ENCODE measurements around the gene SEL1L2.

The SEL1L2 gene

GRCh38 chr20:13984211-13984610 is 6.2 kb downstream of the SEL1L2 start:
- no peak for TF ChIP-seq CTCF (IDR thresholded peaks at IDR 0.05; ENCODE audit: low read depth, low read length, missing control alignments)
- DNase-seq (ENCODE audit: extremely low read depth, low read depth), result no peak
- no peak overlapping the region for H3K4me3 ChIP-seq (replicated peaks; ENCODE audit: low read depth, low read length)

- DNase-seq (ENCODE audit: extremely low read depth, low read depth), result no peak
- TF ChIP-seq CTCF (IDR thresholded peaks at IDR 0.05; ENCODE audit: low read depth, low read length, missing control alignments), result no peak
- no peak overlapping the region for H3K4me3 ChIP-seq (replicated peaks; ENCODE audit: low read depth, low read length)
Observed at GRCh38 chr20:13960525-13960924, 29.9 kb downstream of the SEL1L2 start.

GRCh38 chr20:13960119-13960518 is 30.3 kb downstream of the SEL1L2 start:
- no peak for DNase-seq (ENCODE audit: extremely low read depth, low read depth)
- no peak for TF ChIP-seq CTCF (IDR thresholded peaks at IDR 0.05; ENCODE audit: low read depth, low read length, missing control alignments)
- no peak overlapping the region for H3K4me3 ChIP-seq (replicated peaks; ENCODE audit: low read depth, low read length)

- peak; percentile 22 for TF ChIP-seq CTCF (IDR thresholded peaks at IDR 0.05; ENCODE audit: low read depth, low read length, missing control alignments)
- H3K4me3 ChIP-seq (replicated peaks; ENCODE audit: low read depth, low read length), result no peak overlapping the region
- DNase-seq (ENCODE audit: extremely low read depth, low read depth), result no peak
Observed at GRCh38 chr20:13953227-13953626, 37.2 kb downstream of the SEL1L2 start.

GRCh38 chr20:13947719-13948118 is 42.7 kb downstream of the SEL1L2 start:
- H3K4me3 ChIP-seq (replicated peaks; ENCODE audit: low read depth, low read length), result no peak overlapping the region
- TF ChIP-seq CTCF (IDR thresholded peaks at IDR 0.05; ENCODE audit: low read depth, low read length, missing control alignments), result no peak

GRCh38 chr20:13941031-13941430 is 49.4 kb downstream of the SEL1L2 start:
- no peak for TF ChIP-seq CTCF (IDR thresholded peaks at IDR 0.05; ENCODE audit: low read depth, low read length, missing control alignments)
- DNase-seq (ENCODE audit: extremely low read depth, low read depth), result no peak
- no peak overlapping the region for H3K4me3 ChIP-seq (replicated peaks; ENCODE audit: low read depth, low read length)

More at GRCh38 chr20:13947719-13948118, 42.7 kb downstream of the SEL1L2 start:
- DNase-seq (ENCODE audit: extremely low read depth, low read depth), result no peak

Data from HFF-Myc (cell line).